ENCODE measurements around the gene CERS1.

CERS1 gene

GRCh38 chr19:18895824-18896341, at the start of gene CERS1:
TSS of gene CERS1 (minus strand) at chr19:18896158. CDS start at chr19:18896072, 86 bp downstream.
- Histone ChIP-seq H3K79me2 (ENCODE audit: insufficient read depth, low read length) (no peaks in the 10 kb centered on the region), H3F3A (ENCODE audit: low read depth) (no peaks in the 10 kb centered on the region), H3K36me3 (ENCODE audit: insufficient read depth, low read length) (no peaks in the 10 kb centered on the region), H3K9me2 (replicated peaks; ENCODE audit: low read depth, low read length) (no peaks in the 10 kb centered on the region), H3K4me1 (ENCODE audit: insufficient read depth, low read length, poor library complexity, severe bottlenecking) (no peaks in the 10 kb centered on the region), H3K4me3 (ENCODE audit: low read length, poor library complexity, severe bottlenecking) (no peak within 1 kb of the TSS), H3K9ac (ENCODE audit: low read depth, low read length, poor library complexity, severe bottlenecking) (no peak within 1 kb of the TSS), H3K9me3 (ENCODE audit: insufficient read depth, low read depth, low read length) (no peaks in the 10 kb centered on the region), H4K20me1 (ENCODE audit: insufficient read depth, low read length, poor library complexity, severe bottlenecking) (no peaks in the 10 kb centered on the region), H2AFZ (ENCODE audit: low read length) (no peak within 1 kb of the TSS), H3K27me3 (ENCODE audit: insufficient read depth, low read length, poor library complexity, severe bottlenecking) (no peaks in the 10 kb centered on the region), H3K4me2 (ENCODE audit: low read depth, low read length, poor library complexity, severe bottlenecking) (no peak within 1 kb of the TSS)
- TF ChIP-seq EZH2phosphoT487 (IDR thresholded peaks at IDR 0.05; ENCODE audit: borderline replicate concordance) (no peak), CTCF (conservative IDR thresholded peaks at IDR 0.05; ENCODE audit: low read length) (no peak)

- Histone ChIP-seq H3K9me2 (replicated peaks; ENCODE audit: low read depth, low read length) (no peaks in the 10 kb centered on the region), H3K27me3 (ENCODE audit: insufficient read depth, low read length, poor library complexity, severe bottlenecking) (no peaks in the 10 kb centered on the region), H3K79me2 (ENCODE audit: insufficient read depth, low read length) (peaks cover 4% of the 10 kb centered on the region; the same call in 1 of the 2 replicates), H3F3A (ENCODE audit: low read depth) (no peaks in the 10 kb centered on the region), H3K4me2 (ENCODE audit: low read depth, low read length, poor library complexity, severe bottlenecking) (no peak overlapping the region), H3K4me3 (ENCODE audit: low read length, poor library complexity, severe bottlenecking) (no peak overlapping the region), H3K4me1 (ENCODE audit: insufficient read depth, low read length, poor library complexity, severe bottlenecking) (no peaks in the 10 kb centered on the region), H3K9ac (ENCODE audit: low read depth, low read length, poor library complexity, severe bottlenecking) (no peak overlapping the region), H2AFZ (ENCODE audit: low read length) (no peak overlapping the region), H3K9me3 (ENCODE audit: insufficient read depth, low read depth, low read length) (no peaks in the 10 kb centered on the region), H4K20me1 (ENCODE audit: insufficient read depth, low read length, poor library complexity, severe bottlenecking) (no peaks in the 10 kb centered on the region), H3K36me3 (ENCODE audit: insufficient read depth, low read length) (no peaks in the 10 kb centered on the region)
- TF ChIP-seq CTCF (conservative IDR thresholded peaks at IDR 0.05; ENCODE audit: low read length) (no peak), EZH2phosphoT487 (IDR thresholded peaks at IDR 0.05; ENCODE audit: borderline replicate concordance) (no peak)
These were observed 49.3 kb upstream of the CERS1 start for GRCh38 chr19:18945297-18945696.

GRCh38 chr19:18943465-18943864, 47.5 kb upstream of the CERS1 start:
- no peak for TF ChIP-seq CTCF (conservative IDR thresholded peaks at IDR 0.05; ENCODE audit: low read length)
- H3K9me3 ChIP-seq (ENCODE audit: insufficient read depth, low read depth, low read length) = no peaks in the 10 kb centered on the region

More at GRCh38 chr19:18943465-18943864, 47.5 kb upstream of the CERS1 start:
- Histone ChIP-seq H3K9ac (ENCODE audit: low read depth, low read length, poor library complexity, severe bottlenecking) (no peak overlapping the region), H3K36me3 (ENCODE audit: insufficient read depth, low read length) (no peaks in the 10 kb centered on the region), H3K27me3 (ENCODE audit: insufficient read depth, low read length, poor library complexity, severe bottlenecking) (no peaks in the 10 kb centered on the region), H4K20me1 (ENCODE audit: insufficient read depth, low read length, poor library complexity, severe bottlenecking) (no peaks in the 10 kb centered on the region), H3K4me1 (ENCODE audit: insufficient read depth, low read length, poor library complexity, severe bottlenecking) (no peaks in the 10 kb centered on the region), H3K4me2 (ENCODE audit: low read depth, low read length, poor library complexity, severe bottlenecking) (no peak overlapping the region), H3K9me2 (replicated peaks; ENCODE audit: low read depth, low read length) (no peaks in the 10 kb centered on the region), H3K79me2 (ENCODE audit: insufficient read depth, low read length) (peaks cover 7% of the 10 kb centered on the region; the same call in 1 of the 2 replicates), H3K4me3 (ENCODE audit: low read length, poor library complexity, severe bottlenecking) (no peak overlapping the region), H3F3A (ENCODE audit: low read depth) (no peaks in the 10 kb centered on the region), H2AFZ (ENCODE audit: low read length) (no peak overlapping the region)
